ENCODE data around the gene MAPK14.

Gene MAPK14

GRCh38 chr6:36110863-36111262 is 83.3 kb downstream of the MAPK14 start:
- peaks cover 8% of the 10 kb centered on the region for H3K79me1 ChIP-seq (replicated peaks; ENCODE audit: low read length, poor library complexity, severe bottlenecking)
- WGBS: 97% methylated on average over 4 of the region's 4 CpGs
- no peak overlapping the region for H3K18ac ChIP-seq (ENCODE audit: low read depth in 1 of 2, low read length in 2 of 2)
- no peak overlapping the region for H2BK5ac ChIP-seq (ENCODE audit: low read depth, low read length, poor library complexity, severe bottlenecking)
- no peak overlapping the region for H4K91ac ChIP-seq (ENCODE audit: low read length)
- no peak overlapping the region for H3K9ac ChIP-seq (ENCODE audit: low read length)
- no peak overlapping the region for H2AK5ac ChIP-seq (ENCODE audit: low read length, severe bottlenecking)
- no peak overlapping the region for H2BK15ac ChIP-seq (ENCODE audit: low read depth, poor library complexity, severe bottlenecking)
- H2AFZ ChIP-seq (ENCODE audit: low read depth, low read length): no peak overlapping the region
- peaks cover 25 to 59% of the 10 kb centered on the region in 2 experiments for H3K36me3 ChIP-seq (ENCODE audit: control insufficient read depth in 1 of 2, insufficient read depth in 2 of 2, low read depth in 1 of 2, low read length in 2 of 2)
- H3K9me3 ChIP-seq (ENCODE audit: control insufficient read depth, low read length): no peaks in the 10 kb centered on the region
- no peak overlapping the region for H3K14ac ChIP-seq (ENCODE audit: low read length in 2 of 2)
- no peak overlapping the region for H2BK120ac ChIP-seq (ENCODE audit: low read depth, low read length)
- peaks cover 2% of the 10 kb centered on the region for H3K4me1 ChIP-seq (ENCODE audit: control insufficient read depth, insufficient read depth, low read depth, low read length)
- no peak overlapping the region for H3K23ac ChIP-seq (ENCODE audit: low read length in 2 of 2)
- H3K4ac ChIP-seq (ENCODE audit: low read depth in 1 of 2, low read length in 2 of 2): no peak overlapping the region
- no peak overlapping the region for H3K27ac ChIP-seq (ENCODE audit: low read length, poor library complexity, severe bottlenecking)
- H3K4me2 ChIP-seq (ENCODE audit: low read length, poor library complexity, severe bottlenecking): no peak overlapping the region
- H3K27me3 ChIP-seq (ENCODE audit: control insufficient read depth in 1 of 2, insufficient read depth in 1 of 2, low read length in 2 of 2): no peaks in the 10 kb centered on the region
- no peak for DNase-seq
- H4K8ac ChIP-seq (ENCODE audit: low read length): no peak overlapping the region
- no peak overlapping the region for H3K4me3 ChIP-seq (ENCODE audit: insufficient read depth in 1 of 2, low read depth in 1 of 2, low read length in 2 of 2)
- no peak overlapping the region for H2BK12ac ChIP-seq (ENCODE audit: low read length in 2 of 2)

- H2AK5ac ChIP-seq (ENCODE audit: low read length, severe bottlenecking): no peak overlapping the region
- no peak overlapping the region for H3K23ac ChIP-seq (ENCODE audit: low read length in 2 of 2)
- H3K79me1 ChIP-seq (replicated peaks; ENCODE audit: low read length, poor library complexity, severe bottlenecking): peaks cover 8% of the 10 kb centered on the region
- H3K9me3 ChIP-seq (ENCODE audit: control insufficient read depth, low read length): no peaks in the 10 kb centered on the region
- H3K27me3 ChIP-seq (ENCODE audit: control insufficient read depth in 1 of 2, insufficient read depth in 1 of 2, low read length in 2 of 2): no peaks in the 10 kb centered on the region
- 97% methylated on average over 6 of the region's 7 CpGs for WGBS
- no peak overlapping the region for H3K27ac ChIP-seq (ENCODE audit: low read length, poor library complexity, severe bottlenecking)
- no peak overlapping the region for H4K91ac ChIP-seq (ENCODE audit: low read length)
- H2BK5ac ChIP-seq (ENCODE audit: low read depth, low read length, poor library complexity, severe bottlenecking): no peak overlapping the region
- peaks cover 25 to 60% of the 10 kb centered on the region in 2 experiments for H3K36me3 ChIP-seq (ENCODE audit: control insufficient read depth in 1 of 2, insufficient read depth in 2 of 2, low read depth in 1 of 2, low read length in 2 of 2)
- H3K9ac ChIP-seq (ENCODE audit: low read length): no peak overlapping the region
- peaks cover 2% of the 10 kb centered on the region for H3K4me1 ChIP-seq (ENCODE audit: control insufficient read depth, insufficient read depth, low read depth, low read length)
- H3K4me2 ChIP-seq (ENCODE audit: low read length, poor library complexity, severe bottlenecking): no peak overlapping the region
- H3K4ac ChIP-seq (ENCODE audit: low read depth in 1 of 2, low read length in 2 of 2): no peak overlapping the region
- H2BK15ac ChIP-seq (ENCODE audit: low read depth, poor library complexity, severe bottlenecking): no peak overlapping the region
- H3K14ac ChIP-seq (ENCODE audit: low read length in 2 of 2): no peak overlapping the region
- no peak overlapping the region for H2BK12ac ChIP-seq (ENCODE audit: low read length in 2 of 2)
- H4K8ac ChIP-seq (ENCODE audit: low read length): no peak overlapping the region
- H3K4me3 ChIP-seq (ENCODE audit: insufficient read depth in 1 of 2, low read depth in 1 of 2, low read length in 2 of 2): no peak overlapping the region
- DNase-seq: no peak
- no peak overlapping the region for H3K18ac ChIP-seq (ENCODE audit: low read depth in 1 of 2, low read length in 2 of 2)
- H2BK120ac ChIP-seq (ENCODE audit: low read depth, low read length): no peak overlapping the region
- H2AFZ ChIP-seq (ENCODE audit: low read depth, low read length): no peak overlapping the region
These were observed 83.9 kb downstream of the MAPK14 start for GRCh38 chr6:36111526-36111925.

GRCh38 chr6:36113049-36113448 is 85.4 kb downstream of the MAPK14 start:
- Histone ChIP-seq H3K27me3 (ENCODE audit: control insufficient read depth in 1 of 2, insufficient read depth in 1 of 2, low read length in 2 of 2) (no peaks in the 10 kb centered on the region), H3K14ac (ENCODE audit: low read length in 2 of 2) (no peak overlapping the region), H2AK5ac (ENCODE audit: low read length, severe bottlenecking) (no peak overlapping the region), H2BK5ac (ENCODE audit: low read depth, low read length, poor library complexity, severe bottlenecking) (no peak overlapping the region), H3K18ac (ENCODE audit: low read depth in 1 of 2, low read length in 2 of 2) (no peak overlapping the region), H2AFZ (ENCODE audit: low read depth, low read length) (no peak overlapping the region), H3K4ac (ENCODE audit: low read depth in 1 of 2, low read length in 2 of 2) (no peak overlapping the region), H3K79me1 (replicated peaks; ENCODE audit: low read length, poor library complexity, severe bottlenecking) (peaks cover 8% of the 10 kb centered on the region), H3K36me3 (ENCODE audit: control insufficient read depth in 1 of 2, insufficient read depth in 2 of 2, low read depth in 1 of 2, low read length in 2 of 2) (peaks cover 25 to 52% of the 10 kb centered on the region in 2 experiments), H3K4me1 (ENCODE audit: control insufficient read depth, insufficient read depth, low read depth, low read length) (peaks cover 2% of the 10 kb centered on the region), H4K8ac (ENCODE audit: low read length) (no peak overlapping the region), H4K91ac (ENCODE audit: low read length) (no peak overlapping the region), H3K4me2 (ENCODE audit: low read length, poor library complexity, severe bottlenecking) (no peak overlapping the region), H3K9me3 (ENCODE audit: control insufficient read depth, low read length) (no peaks in the 10 kb centered on the region), H2BK12ac (ENCODE audit: low read length in 2 of 2) (no peak overlapping the region), H3K27ac (ENCODE audit: low read length, poor library complexity, severe bottlenecking) (no peak overlapping the region), H2BK15ac (ENCODE audit: low read depth, poor library complexity, severe bottlenecking) (no peak overlapping the region), H3K23ac (ENCODE audit: low read length in 2 of 2) (no peak overlapping the region), H2BK120ac (ENCODE audit: low read depth, low read length) (no peak overlapping the region), H3K4me3 (ENCODE audit: insufficient read depth in 1 of 2, low read depth in 1 of 2, low read length in 2 of 2) (no peak overlapping the region), H3K9ac (ENCODE audit: low read length) (no peak overlapping the region)
- no peak for DNase-seq

GRCh38 chr6:36113703-36114102 is 86.1 kb downstream of the MAPK14 start:
- no peak for DNase-seq
- Histone ChIP-seq H3K27ac (ENCODE audit: low read length, poor library complexity, severe bottlenecking) (no peak overlapping the region), H3K4me1 (ENCODE audit: control insufficient read depth, insufficient read depth, low read depth, low read length) (peaks cover 2% of the 10 kb centered on the region), H3K14ac (ENCODE audit: low read length in 2 of 2) (no peak overlapping the region), H3K9me3 (ENCODE audit: control insufficient read depth, low read length) (no peaks in the 10 kb centered on the region), H2BK5ac (ENCODE audit: low read depth, low read length, poor library complexity, severe bottlenecking) (no peak overlapping the region), H4K91ac (ENCODE audit: low read length) (no peak overlapping the region), H3K4me2 (ENCODE audit: low read length, poor library complexity, severe bottlenecking) (no peak overlapping the region), H2BK120ac (ENCODE audit: low read depth, low read length) (no peak overlapping the region), H2BK12ac (ENCODE audit: low read length in 2 of 2) (no peak overlapping the region), H3K4ac (ENCODE audit: low read depth in 1 of 2, low read length in 2 of 2) (no peak overlapping the region), H3K36me3 (ENCODE audit: control insufficient read depth in 1 of 2, insufficient read depth in 2 of 2, low read depth in 1 of 2, low read length in 2 of 2) (peaks cover 19 to 45% of the 10 kb centered on the region in 2 experiments), H3K4me3 (ENCODE audit: insufficient read depth in 1 of 2, low read depth in 1 of 2, low read length in 2 of 2) (no peak overlapping the region), H3K27me3 (ENCODE audit: control insufficient read depth in 1 of 2, insufficient read depth in 1 of 2, low read length in 2 of 2) (no peaks in the 10 kb centered on the region), H3K9ac (ENCODE audit: low read length) (peak overlapping the region; percentile 34), H2AK5ac (ENCODE audit: low read length, severe bottlenecking) (no peak overlapping the region), H2AFZ (ENCODE audit: low read depth, low read length) (no peak overlapping the region), H3K18ac (ENCODE audit: low read depth in 1 of 2, low read length in 2 of 2) (no peak overlapping the region), H4K8ac (ENCODE audit: low read length) (no peak overlapping the region), H3K23ac (ENCODE audit: low read length in 2 of 2) (no peak overlapping the region), H3K79me1 (replicated peaks; ENCODE audit: low read length, poor library complexity, severe bottlenecking) (peaks cover 8% of the 10 kb centered on the region), H2BK15ac (ENCODE audit: low read depth, poor library complexity, severe bottlenecking) (no peak overlapping the region)
- WGBS: 100% methylated on average over 2 of the region's 2 CpGs

All from mesenchymal stem cell (in vitro differentiated cells and primary cell).